ENCODE data around the gene CHPF2. TPM values are rescaled to one million over a fixed set of nuclear protein-coding genes. Genes with fewer than 3 reads are reported as not detected.

The CHPF2 gene
- total RNA-seq, 1 donor from 2014 or later, result 38.1 TPM

GRCh38 chr7:151210087-151210854 lies 22.0 kb upstream of the CHPF2 start, which contains the start of gene H2BK1:
Gene H2BK1 (minus strand): TSS chr7:151210488. CDS start chr7:151210318, 170 bp downstream.
- DNase-seq, result no peak
- H3K4me3 Mint-ChIP-seq (ENCODE audit: unreplicated experiment), result no peak within 1 kb of the TSS

GRCh38 chr7:151211155-151211772 lies 21.0 kb upstream of the CHPF2 start:
- Mint-ChIP-seq H3K4me3 (ENCODE audit: unreplicated experiment) (no peak overlapping the region), H3K9me3 (ENCODE audit: unreplicated experiment) (no peaks in the 10 kb centered on the region), H3K4me1 (ENCODE audit: low read depth, unreplicated experiment) (peaks cover 9% of the 10 kb centered on the region), H3K27me3 (ENCODE audit: unreplicated experiment) (peaks cover 5% of the 10 kb centered on the region), H3K27ac (ENCODE audit: unreplicated experiment) (no peak overlapping the region), H3K36me3 (ENCODE audit: unreplicated experiment) (no peaks in the 10 kb centered on the region)
- no peak for DNase-seq
- TF ChIP-seq CTCF (IDR thresholded peaks at IDR 0.05; ENCODE audit: partially characterized antibody, unreplicated experiment), result no peak

More at GRCh38 chr7:151210087-151210854, 22.0 kb upstream of the CHPF2 start, which contains the start of gene H2BK1:
- Mint-ChIP-seq H3K36me3 (ENCODE audit: unreplicated experiment) (no peaks in the 10 kb centered on the region), H3K9me3 (ENCODE audit: unreplicated experiment) (no peaks in the 10 kb centered on the region), H3K27me3 (ENCODE audit: unreplicated experiment) (peaks cover 5% of the 10 kb centered on the region), H3K4me1 (ENCODE audit: low read depth, unreplicated experiment) (peaks cover 9% of the 10 kb centered on the region), H3K27ac (ENCODE audit: unreplicated experiment) (no peak within 1 kb of the TSS)
- TF ChIP-seq CTCF (IDR thresholded peaks at IDR 0.05; ENCODE audit: partially characterized antibody, unreplicated experiment), result no peak

GRCh38 chr7:151212626-151213025 lies 19.7 kb upstream of the CHPF2 start:
- DNase-seq, result no peak
- no peak for TF ChIP-seq CTCF (IDR thresholded peaks at IDR 0.05; ENCODE audit: partially characterized antibody, unreplicated experiment)
- no peaks in the 10 kb centered on the region for H3K36me3 Mint-ChIP-seq (ENCODE audit: unreplicated experiment)
- peaks cover 5% of the 10 kb centered on the region for H3K27me3 Mint-ChIP-seq (ENCODE audit: unreplicated experiment)
- no peak overlapping the region for H3K27ac Mint-ChIP-seq (ENCODE audit: unreplicated experiment)
- H3K4me1 Mint-ChIP-seq (ENCODE audit: low read depth, unreplicated experiment), result peaks cover 9% of the 10 kb centered on the region
- H3K4me3 Mint-ChIP-seq (ENCODE audit: unreplicated experiment), result no peak overlapping the region
- no peaks in the 10 kb centered on the region for H3K9me3 Mint-ChIP-seq (ENCODE audit: unreplicated experiment)

GRCh38 chr7:151213826-151214225 lies 18.5 kb upstream of the CHPF2 start:
- no peak for DNase-seq
- no peak for TF ChIP-seq CTCF (IDR thresholded peaks at IDR 0.05; ENCODE audit: partially characterized antibody, unreplicated experiment)
- H3K27ac Mint-ChIP-seq (ENCODE audit: unreplicated experiment), result no peak overlapping the region
- H3K4me3 Mint-ChIP-seq (ENCODE audit: unreplicated experiment), result no peak overlapping the region
- H3K9me3 Mint-ChIP-seq (ENCODE audit: unreplicated experiment), result no peaks in the 10 kb centered on the region
- peaks cover 8% of the 10 kb centered on the region for H3K27me3 Mint-ChIP-seq (ENCODE audit: unreplicated experiment)
- peaks cover 9% of the 10 kb centered on the region for H3K4me1 Mint-ChIP-seq (ENCODE audit: low read depth, unreplicated experiment)
- H3K36me3 Mint-ChIP-seq (ENCODE audit: unreplicated experiment), result no peaks in the 10 kb centered on the region

GRCh38 chr7:151215396-151215795 lies 16.9 kb upstream of the CHPF2 start:
- H3K27me3 Mint-ChIP-seq (ENCODE audit: unreplicated experiment), result peaks cover 5% of the 10 kb centered on the region
- no peak overlapping the region for H3K27ac Mint-ChIP-seq (ENCODE audit: unreplicated experiment)
- peaks cover 9% of the 10 kb centered on the region for H3K4me1 Mint-ChIP-seq (ENCODE audit: low read depth, unreplicated experiment)
- no peaks in the 10 kb centered on the region for H3K36me3 Mint-ChIP-seq (ENCODE audit: unreplicated experiment)
- no peaks in the 10 kb centered on the region for H3K9me3 Mint-ChIP-seq (ENCODE audit: unreplicated experiment)
- no peak overlapping the region for H3K4me3 Mint-ChIP-seq (ENCODE audit: unreplicated experiment)
- DNase-seq, result no peak
- TF ChIP-seq CTCF (IDR thresholded peaks at IDR 0.05; ENCODE audit: partially characterized antibody, unreplicated experiment), result no peak

Data from glutamatergic neuron (in vitro differentiated cells).